RWPE2 (cell line): Measurements from ENCODE around the gene FSCN2.
"Not testable (repeated sequence)": the region's sequence is repeated elsewhere in the genome, so short reads cannot be mapped to it uniquely, and the experiment has no call there.

Source experiments
- ATAC-seq: fragments of 200-7000 bp; cut with Tn5 transposase; 3 replicates; pipeline ENCODE4 v1.9.1; 2021; ENCODE audit warnings: low read depth
- DNase-seq: peaks from one replicate; pipeline ENCODE4 v3.0.0-alpha.2; 2020; ENCODE audit warnings: low spot score
- H3K27ac ChIP-seq: fragments of 450-650 bp; 2 replicates; pipeline ENCODE4 v1.5.1; 2017; ENCODE audit warnings: mild to moderate bottlenecking; ENCODE audit not compliant: poor library complexity, severe bottlenecking
- H3K27me3 ChIP-seq: fragments of 250-450 bp; sonication (Bioruptor Pico); 2 replicates; pipeline ENCODE4 v1.5.1; 2021; ENCODE audit warnings: mild to moderate bottlenecking, moderate library complexity; ENCODE audit not compliant: insufficient read depth, poor library complexity, severe bottlenecking
- H3K36me3 ChIP-seq: fragments of 250-450 bp; sonication (Bioruptor Pico); 2 replicates; pipeline ENCODE4 v1.5.1; 2020; ENCODE audit warnings: low read depth, mild to moderate bottlenecking, moderate library complexity
- H3K4me1 ChIP-seq: fragments of 250-450 bp; sonication (Bioruptor Pico); 2 replicates; pipeline ENCODE4 v1.5.1; 2021; ENCODE audit warnings: mild to moderate bottlenecking, moderate library complexity; ENCODE audit not compliant: insufficient read depth, poor library complexity, severe bottlenecking
- H3K4me3 ChIP-seq: fragments of 250-450 bp; sonication (Bioruptor Pico); 2 replicates; pipeline ENCODE4 v1.5.1; 2021; ENCODE audit warnings: mild to moderate bottlenecking, moderate library complexity; ENCODE audit not compliant: severe bottlenecking
- H3K9me3 ChIP-seq: fragments of 250-450 bp; sonication (Bioruptor Pico); 2 replicates; pipeline ENCODE4 v1.5.1; 2021; ENCODE audit warnings: mild to moderate bottlenecking, moderate library complexity; ENCODE audit not compliant: severe bottlenecking
- TF ChIP-seq, protein P1 (sequence below): fragments of 450-650 bp; IDR thresholded peaks from one replicate; pipeline ENCODE4 v1.5.1; 2017; ENCODE audit warnings: mild to moderate bottlenecking, moderate library complexity; ENCODE audit not compliant: poor library complexity, severe bottlenecking

Gene FSCN2

GRCh38 chr17:81526662-81527571 is 1.3 kb upstream of the FSCN2 start:
- ATAC-seq = no peak
- Histone ChIP-seq H3K4me3 (no peak overlapping the region), H3K27me3 (peaks cover 4% of the 10 kb centered on the region), H3K27ac (no peak overlapping the region), H3K36me3 (no peaks in the 10 kb centered on the region), H3K4me1 (no peaks in the 10 kb centered on the region), H3K9me3 (no peaks in the 10 kb centered on the region)
- DNase-seq = no peak
- TF ChIP-seq, protein P1, sequence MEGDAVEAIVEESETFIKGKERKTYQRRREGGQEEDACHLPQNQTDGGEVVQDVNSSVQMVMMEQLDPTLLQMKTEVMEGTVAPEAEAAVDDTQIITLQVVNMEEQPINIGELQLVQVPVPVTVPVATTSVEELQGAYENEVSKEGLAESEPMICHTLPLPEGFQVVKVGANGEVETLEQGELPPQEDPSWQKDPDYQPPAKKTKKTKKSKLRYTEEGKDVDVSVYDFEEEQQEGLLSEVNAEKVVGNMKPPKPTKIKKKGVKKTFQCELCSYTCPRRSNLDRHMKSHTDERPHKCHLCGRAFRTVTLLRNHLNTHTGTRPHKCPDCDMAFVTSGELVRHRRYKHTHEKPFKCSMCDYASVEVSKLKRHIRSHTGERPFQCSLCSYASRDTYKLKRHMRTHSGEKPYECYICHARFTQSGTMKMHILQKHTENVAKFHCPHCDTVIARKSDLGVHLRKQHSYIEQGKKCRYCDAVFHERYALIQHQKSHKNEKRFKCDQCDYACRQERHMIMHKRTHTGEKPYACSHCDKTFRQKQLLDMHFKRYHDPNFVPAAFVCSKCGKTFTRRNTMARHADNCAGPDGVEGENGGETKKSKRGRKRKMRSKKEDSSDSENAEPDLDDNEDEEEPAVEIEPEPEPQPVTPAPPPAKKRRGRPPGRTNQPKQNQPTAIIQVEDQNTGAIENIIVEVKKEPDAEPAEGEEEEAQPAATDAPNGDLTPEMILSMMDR = no peak

- Histone ChIP-seq H3K27ac (no peak overlapping the region), H3K9me3 (no peaks in the 10 kb centered on the region), H3K4me3 (no peak overlapping the region), H3K4me1 (no peaks in the 10 kb centered on the region), H3K27me3 (peaks cover 4% of the 10 kb centered on the region), H3K36me3 (no peaks in the 10 kb centered on the region)
- ATAC-seq (no peak), DNase-seq (no peak)
- TF ChIP-seq, protein P1 = no peak
Measured at GRCh38 chr17:81528384-81528650, 140 bp downstream of the FSCN2 start.

- Histone ChIP-seq H3K27ac (no peak overlapping the region), H3K4me1 (no peaks in the 10 kb centered on the region), H3K27me3 (peaks cover 4% of the 10 kb centered on the region), H3K4me3 (no peak overlapping the region), H3K9me3 (no peaks in the 10 kb centered on the region), H3K36me3 (no peaks in the 10 kb centered on the region)
- DNase-seq (no peak), ATAC-seq (no peak)
- TF ChIP-seq, protein P1 = no peak
Measured at GRCh38 chr17:81528651-81529436, 667 bp downstream of the FSCN2 start.

DNA sequence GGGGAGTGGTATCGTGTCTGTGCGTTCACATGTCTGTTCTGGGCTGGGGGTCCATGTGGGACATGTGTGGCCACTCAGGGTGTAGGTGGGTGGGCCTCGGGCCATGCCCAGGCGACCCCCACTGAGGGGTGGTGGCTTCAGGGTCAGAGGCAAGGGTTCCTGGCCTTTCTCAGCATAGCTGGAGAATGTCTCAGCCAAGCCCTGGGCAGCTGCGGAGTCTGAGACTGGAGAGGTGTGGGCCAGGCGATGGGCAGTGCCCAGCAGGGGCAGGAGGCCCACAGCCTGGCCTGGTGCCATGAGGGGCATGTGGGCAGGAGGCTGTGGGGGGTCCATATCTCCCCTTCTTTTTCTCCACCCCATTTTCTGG is 1.2 kb downstream of the FSCN2 start:
- Histone ChIP-seq H3K9me3 (no peaks in the 10 kb centered on the region), H3K27ac (no peak overlapping the region), H3K4me1 (no peaks in the 10 kb centered on the region), H3K36me3 (no peaks in the 10 kb centered on the region), H3K4me3 (no peak overlapping the region), H3K27me3 (peaks cover 4% of the 10 kb centered on the region)
- DNase-seq (no peak), ATAC-seq (no peak)
- TF ChIP-seq, protein P1 = no peak

- DNase-seq, H3K27me3 ChIP-seq, ATAC-seq, H3K4me3 ChIP-seq, H3K36me3 ChIP-seq, H3K4me1 ChIP-seq, H3K9me3 ChIP-seq, H3K27ac ChIP-seq: not testable (repeated sequence)
Measured at GRCh38 chr17:81531013-81531412, 2.8 kb downstream of the FSCN2 start.

DNA sequence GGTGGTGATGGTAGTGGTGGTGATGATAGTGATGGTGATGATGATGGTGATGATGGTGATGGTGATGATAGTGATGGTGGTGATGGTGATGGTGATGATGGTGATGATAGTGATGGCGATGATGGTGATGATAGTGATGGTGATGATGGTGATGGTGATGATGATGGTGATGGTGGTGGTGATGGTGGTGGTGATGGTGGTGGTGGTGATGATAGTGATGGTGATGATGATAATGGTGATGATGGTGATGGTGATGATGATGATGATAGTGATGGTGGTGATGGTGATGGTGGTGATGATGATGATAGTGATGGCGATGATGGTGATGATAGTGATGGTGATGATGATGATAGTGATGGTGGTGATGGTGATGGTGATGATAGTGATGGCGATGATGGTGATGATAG is 3.8 kb downstream of the FSCN2 start:
- H3K4me3 ChIP-seq, H3K9me3 ChIP-seq, H3K4me1 ChIP-seq, H3K27ac ChIP-seq, DNase-seq, H3K36me3 ChIP-seq, ATAC-seq: not testable (repeated sequence)
- peaks cover 17% of the 10 kb centered on the region for H3K27me3 ChIP-seq
